ENCODE data around the gene PEX7.

The PEX7 gene

DNA sequence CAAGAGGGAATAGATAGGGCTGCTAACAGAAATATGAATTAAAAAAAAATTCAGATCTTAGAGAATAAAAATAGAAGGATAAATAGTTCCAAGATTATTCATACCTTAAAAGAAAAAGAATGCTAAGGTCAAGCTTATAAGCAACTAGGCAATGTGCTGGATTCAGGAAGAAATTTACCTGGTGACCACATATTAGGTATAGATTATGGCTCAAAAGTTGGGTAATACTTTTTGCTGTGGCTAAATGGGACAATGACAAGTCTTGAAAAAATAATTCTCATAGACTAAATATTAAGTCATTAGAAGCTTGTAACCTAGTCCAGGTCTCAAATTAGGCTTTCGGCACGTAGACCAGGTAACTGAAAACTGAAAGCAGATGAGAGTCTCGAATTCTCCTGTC, 47.3 kb upstream of the PEX7 start:
- no peak for TF ChIP-seq TAF1 (IDR thresholded peaks at IDR 0.05; ENCODE audit: low read depth)
- TF ChIP-seq, protein P1, sequence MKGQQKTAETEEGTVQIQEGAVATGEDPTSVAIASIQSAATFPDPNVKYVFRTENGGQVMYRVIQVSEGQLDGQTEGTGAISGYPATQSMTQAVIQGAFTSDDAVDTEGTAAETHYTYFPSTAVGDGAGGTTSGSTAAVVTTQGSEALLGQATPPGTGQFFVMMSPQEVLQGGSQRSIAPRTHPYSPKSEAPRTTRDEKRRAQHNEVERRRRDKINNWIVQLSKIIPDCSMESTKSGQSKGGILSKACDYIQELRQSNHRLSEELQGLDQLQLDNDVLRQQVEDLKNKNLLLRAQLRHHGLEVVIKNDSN (IDR thresholded peaks at IDR 0.05), result no peak

DNA sequence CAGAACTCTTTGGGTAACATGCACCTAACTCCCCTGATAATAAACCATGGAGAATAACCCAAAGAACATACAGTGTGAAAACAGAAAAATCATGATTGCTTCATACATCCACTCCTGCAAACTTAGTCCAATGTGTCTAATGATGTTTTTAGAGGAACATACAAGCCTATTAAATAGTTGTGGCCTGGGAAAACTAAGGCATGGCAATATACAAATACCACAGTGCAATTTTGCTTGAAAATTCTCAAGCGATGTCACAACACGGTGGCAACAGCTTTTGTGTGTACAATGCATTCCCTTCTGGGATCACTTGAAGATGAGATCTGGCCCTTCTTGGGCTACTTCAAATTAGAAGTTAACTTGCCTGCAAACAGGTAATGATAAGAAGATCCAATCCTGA, 46.8 kb upstream of the PEX7 start:
- TF ChIP-seq CREB1 (IDR thresholded peaks at IDR 0.05; ENCODE audit: low read depth), result no peak
- no peak for TF ChIP-seq TAF1 (IDR thresholded peaks at IDR 0.05; ENCODE audit: low read depth)
- TF ChIP-seq ZBTB7A (IDR thresholded peaks at IDR 0.05; ENCODE audit: low read depth), result no peak
- TF ChIP-seq, protein P2, sequence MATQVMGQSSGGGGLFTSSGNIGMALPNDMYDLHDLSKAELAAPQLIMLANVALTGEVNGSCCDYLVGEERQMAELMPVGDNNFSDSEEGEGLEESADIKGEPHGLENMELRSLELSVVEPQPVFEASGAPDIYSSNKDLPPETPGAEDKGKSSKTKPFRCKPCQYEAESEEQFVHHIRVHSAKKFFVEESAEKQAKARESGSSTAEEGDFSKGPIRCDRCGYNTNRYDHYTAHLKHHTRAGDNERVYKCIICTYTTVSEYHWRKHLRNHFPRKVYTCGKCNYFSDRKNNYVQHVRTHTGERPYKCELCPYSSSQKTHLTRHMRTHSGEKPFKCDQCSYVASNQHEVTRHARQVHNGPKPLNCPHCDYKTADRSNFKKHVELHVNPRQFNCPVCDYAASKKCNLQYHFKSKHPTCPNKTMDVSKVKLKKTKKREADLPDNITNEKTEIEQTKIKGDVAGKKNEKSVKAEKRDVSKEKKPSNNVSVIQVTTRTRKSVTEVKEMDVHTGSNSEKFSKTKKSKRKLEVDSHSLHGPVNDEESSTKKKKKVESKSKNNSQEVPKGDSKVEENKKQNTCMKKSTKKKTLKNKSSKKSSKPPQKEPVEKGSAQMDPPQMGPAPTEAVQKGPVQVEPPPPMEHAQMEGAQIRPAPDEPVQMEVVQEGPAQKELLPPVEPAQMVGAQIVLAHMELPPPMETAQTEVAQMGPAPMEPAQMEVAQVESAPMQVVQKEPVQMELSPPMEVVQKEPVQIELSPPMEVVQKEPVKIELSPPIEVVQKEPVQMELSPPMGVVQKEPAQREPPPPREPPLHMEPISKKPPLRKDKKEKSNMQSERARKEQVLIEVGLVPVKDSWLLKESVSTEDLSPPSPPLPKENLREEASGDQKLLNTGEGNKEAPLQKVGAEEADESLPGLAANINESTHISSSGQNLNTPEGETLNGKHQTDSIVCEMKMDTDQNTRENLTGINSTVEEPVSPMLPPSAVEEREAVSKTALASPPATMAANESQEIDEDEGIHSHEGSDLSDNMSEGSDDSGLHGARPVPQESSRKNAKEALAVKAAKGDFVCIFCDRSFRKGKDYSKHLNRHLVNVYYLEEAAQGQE (IDR thresholded peaks at IDR 0.05; ENCODE audit: low read depth), result no peak
- no peak for TF ChIP-seq EP300 (IDR thresholded peaks at IDR 0.05; ENCODE audit: borderline replicate concordance)
- TF ChIP-seq TCF12 (IDR thresholded peaks at IDR 0.05; ENCODE audit: low read depth), result no peak
- no peak for TF ChIP-seq CEBPB (IDR thresholded peaks at IDR 0.05)
- TF ChIP-seq FOXM1 (IDR thresholded peaks at IDR 0.05; ENCODE audit: borderline replicate concordance, low read depth), result no peak
- no peak for TF ChIP-seq TEAD4 (IDR thresholded peaks at IDR 0.05)
- TF ChIP-seq EGR1 (IDR thresholded peaks at IDR 0.05), result no peak
- TF ChIP-seq, protein P3, sequence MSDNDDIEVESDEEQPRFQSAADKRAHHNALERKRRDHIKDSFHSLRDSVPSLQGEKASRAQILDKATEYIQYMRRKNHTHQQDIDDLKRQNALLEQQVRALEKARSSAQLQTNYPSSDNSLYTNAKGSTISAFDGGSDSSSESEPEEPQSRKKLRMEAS (IDR thresholded peaks at IDR 0.05), result no peak
- TF ChIP-seq RAD21 (IDR thresholded peaks at IDR 0.05; ENCODE audit: low read depth), result no peak
- no peak for TF ChIP-seq NFIC (IDR thresholded peaks at IDR 0.05)
- TF ChIP-seq, protein P1 (IDR thresholded peaks at IDR 0.05), result no peak

DNA sequence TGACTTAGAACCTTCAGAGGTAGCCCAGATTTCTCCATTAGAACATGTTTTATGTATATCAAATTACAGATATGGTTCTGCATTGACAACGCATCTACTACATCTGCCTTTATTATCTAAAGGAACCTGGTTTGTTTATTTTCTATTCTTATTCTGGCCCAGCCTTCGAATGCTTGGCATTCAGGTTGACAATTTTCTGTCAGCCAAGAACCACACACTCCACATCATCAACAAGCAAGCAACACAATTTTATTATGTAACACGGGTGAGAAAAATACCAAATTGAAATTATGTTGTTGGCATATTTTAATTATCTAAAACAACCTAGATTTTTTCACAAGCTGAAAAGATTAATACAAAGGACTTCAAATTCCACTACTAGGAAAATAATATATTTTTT, 44.7 kb upstream of the PEX7 start:
- TF ChIP-seq FOXM1 (IDR thresholded peaks at IDR 0.05; ENCODE audit: borderline replicate concordance, low read depth) (no peak), NFIC (IDR thresholded peaks at IDR 0.05) (no peak), TAF1 (IDR thresholded peaks at IDR 0.05; ENCODE audit: low read depth) (no peak), ZBTB7A (IDR thresholded peaks at IDR 0.05; ENCODE audit: low read depth) (no peak), EGR1 (IDR thresholded peaks at IDR 0.05) (no peak), CREB1 (IDR thresholded peaks at IDR 0.05; ENCODE audit: low read depth) (no peak)
- TF ChIP-seq, protein P3 (IDR thresholded peaks at IDR 0.05), result no peak
- TF ChIP-seq, protein P2 (IDR thresholded peaks at IDR 0.05; ENCODE audit: low read depth), result no peak

DNA sequence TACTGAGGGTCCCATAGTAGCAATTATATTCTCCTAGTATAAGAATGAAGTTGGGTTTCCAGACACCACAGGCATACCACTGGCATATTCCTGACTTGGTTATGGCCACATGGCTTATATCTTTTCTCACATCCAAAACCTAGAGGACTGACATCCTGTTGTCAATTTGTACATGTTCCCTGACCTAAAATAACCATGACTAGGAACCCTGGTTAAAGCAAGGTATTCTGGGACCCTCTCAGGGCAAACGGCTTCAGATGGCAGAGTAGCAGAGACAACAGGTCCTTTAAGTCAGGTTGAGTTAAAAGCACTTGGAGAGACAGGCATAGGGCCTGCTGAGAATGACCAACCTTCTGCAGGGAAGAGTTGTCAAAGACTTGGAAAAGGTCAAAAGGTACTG, 42.7 kb upstream of the PEX7 start:
- TF ChIP-seq EP300 (IDR thresholded peaks at IDR 0.05; ENCODE audit: borderline replicate concordance), result no peak
- TF ChIP-seq EGR1 (IDR thresholded peaks at IDR 0.05), result no peak
- TF ChIP-seq, protein P1 (IDR thresholded peaks at IDR 0.05), result no peak
- TF ChIP-seq YY1 (IDR thresholded peaks at IDR 0.05; ENCODE audit: low read depth), result no peak
- TF ChIP-seq CEBPB (IDR thresholded peaks at IDR 0.05), result no peak
- no peak for TF ChIP-seq ZBTB7A (IDR thresholded peaks at IDR 0.05; ENCODE audit: low read depth)
- no peak for TF ChIP-seq TEAD4 (IDR thresholded peaks at IDR 0.05)
- TF ChIP-seq TCF12 (IDR thresholded peaks at IDR 0.05; ENCODE audit: low read depth), result no peak

DNA sequence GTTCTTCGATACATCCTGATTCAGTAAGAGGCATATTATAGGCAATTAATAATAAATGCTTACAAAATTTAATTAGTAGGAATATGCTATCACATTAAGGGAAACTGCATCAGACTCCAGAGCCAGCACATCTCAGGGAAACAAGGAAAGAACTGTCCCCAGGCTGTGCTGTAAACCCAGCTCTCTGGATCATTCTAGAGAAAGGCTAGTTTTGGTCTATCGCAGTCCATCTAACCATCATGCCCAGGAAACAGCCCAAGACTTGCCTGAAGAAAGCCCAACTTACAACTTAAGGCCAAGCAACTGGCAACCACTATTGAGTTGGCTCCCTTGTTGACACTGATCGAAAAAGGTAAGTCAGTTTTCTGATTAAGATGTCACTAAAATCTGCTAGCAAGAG, 41.4 kb upstream of the PEX7 start:
- no peak for TF ChIP-seq EGR1 (IDR thresholded peaks at IDR 0.05)
- TF ChIP-seq, protein P1 (IDR thresholded peaks at IDR 0.05), result no peak
- no peak for TF ChIP-seq ZBTB7A (IDR thresholded peaks at IDR 0.05; ENCODE audit: low read depth)
- no peak for TF ChIP-seq NFIC (IDR thresholded peaks at IDR 0.05)
- TF ChIP-seq RAD21 (IDR thresholded peaks at IDR 0.05; ENCODE audit: low read depth), result no peak
- TF ChIP-seq CEBPB (IDR thresholded peaks at IDR 0.05), result no peak
- TF ChIP-seq TEAD4 (IDR thresholded peaks at IDR 0.05), result no peak
- TF ChIP-seq, protein P3 (IDR thresholded peaks at IDR 0.05), result no peak
- TF ChIP-seq FOXM1 (IDR thresholded peaks at IDR 0.05; ENCODE audit: borderline replicate concordance, low read depth), result no peak
- no peak for TF ChIP-seq YY1 (IDR thresholded peaks at IDR 0.05; ENCODE audit: low read depth)
- TF ChIP-seq, protein P2 (IDR thresholded peaks at IDR 0.05; ENCODE audit: low read depth), result no peak
- no peak for TF ChIP-seq CREB1 (IDR thresholded peaks at IDR 0.05; ENCODE audit: low read depth)
- no peak for TF ChIP-seq TAF1 (IDR thresholded peaks at IDR 0.05; ENCODE audit: low read depth)
- TF ChIP-seq TCF12 (IDR thresholded peaks at IDR 0.05; ENCODE audit: low read depth), result no peak
- no peak for TF ChIP-seq EP300 (IDR thresholded peaks at IDR 0.05; ENCODE audit: borderline replicate concordance)
